Stimulated activated CD4-positive, alpha-beta T cell treated with anti-CD3 and anti-CD28 coated beads, Interleukin-4, amount 100 ng/mL, for 4 hours (primary cell): Measurements from ENCODE around the gene ARHGAP8.
"Not testable (repeated sequence)": the region's sequence is repeated elsewhere in the genome, so short reads cannot be mapped to it uniquely, and the experiment has no call there.

Source experiments
- DNase-seq, 2 experiments: peaks; one replicate each; pipeline ENCODE4 v3.0.0-alpha.2; 2020

The ARHGAP8 gene

GRCh38 chr22:44776605-44777363 lies 24.4 kb downstream of the ARHGAP8 start:
- no peak for DNase-seq

GRCh38 chr22:44777364-44777755 lies 25.0 kb downstream of the ARHGAP8 start:
- no peak for DNase-seq

DNA sequence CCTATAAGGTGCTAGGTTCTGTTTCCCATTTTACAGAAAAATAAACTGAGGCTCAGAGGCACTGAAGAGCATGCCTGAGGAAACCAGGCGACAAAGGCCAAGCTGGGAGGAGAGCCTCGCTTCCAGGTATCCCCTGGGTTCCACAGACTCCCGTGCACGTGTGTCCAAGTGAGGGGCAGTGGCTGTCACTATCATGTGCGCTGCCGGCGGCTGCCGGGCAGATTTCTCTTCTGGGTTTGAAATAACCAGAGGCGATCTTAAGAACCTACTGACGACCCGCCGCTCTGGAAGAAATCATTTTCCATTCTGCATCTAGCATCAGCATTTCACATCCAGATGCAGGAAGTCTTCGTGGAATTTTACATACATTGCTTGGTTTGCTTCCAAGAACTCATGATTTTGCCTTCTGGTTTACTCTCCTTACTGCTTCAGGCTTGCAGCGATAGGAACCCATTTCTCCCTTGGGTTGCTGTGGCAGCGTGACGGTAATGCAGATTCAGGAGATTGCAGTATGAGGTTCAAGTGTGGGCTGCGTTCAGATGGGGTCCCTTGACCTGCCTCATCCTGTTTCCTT lies 28.6 kb downstream of the ARHGAP8 start:
- no peak for DNase-seq

GRCh38 chr22:44782363-44782963 lies 30.1 kb downstream of the ARHGAP8 start:
- DNase-seq: no peak

DNA sequence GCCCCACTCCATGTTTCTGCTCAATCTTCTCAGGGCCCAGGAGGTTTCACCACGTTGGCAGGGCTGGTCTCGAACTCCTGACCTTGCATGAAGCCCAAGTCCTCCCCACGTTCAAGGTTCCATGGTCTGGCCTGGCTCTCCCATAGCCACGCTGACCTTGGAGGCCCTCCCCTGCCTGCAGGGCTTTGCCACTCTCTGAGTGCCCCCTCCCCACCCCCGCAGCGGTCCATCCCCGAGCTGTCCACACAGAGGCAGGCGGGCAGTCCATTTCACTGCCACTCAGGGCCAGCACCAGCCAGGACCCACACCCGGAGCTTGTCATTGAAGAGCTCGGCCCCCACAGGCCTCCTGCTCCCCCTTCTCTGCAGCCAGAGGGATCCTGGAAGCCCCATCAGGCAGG lies 30.7 kb downstream of the ARHGAP8 start:
- no peak for DNase-seq

DNA sequence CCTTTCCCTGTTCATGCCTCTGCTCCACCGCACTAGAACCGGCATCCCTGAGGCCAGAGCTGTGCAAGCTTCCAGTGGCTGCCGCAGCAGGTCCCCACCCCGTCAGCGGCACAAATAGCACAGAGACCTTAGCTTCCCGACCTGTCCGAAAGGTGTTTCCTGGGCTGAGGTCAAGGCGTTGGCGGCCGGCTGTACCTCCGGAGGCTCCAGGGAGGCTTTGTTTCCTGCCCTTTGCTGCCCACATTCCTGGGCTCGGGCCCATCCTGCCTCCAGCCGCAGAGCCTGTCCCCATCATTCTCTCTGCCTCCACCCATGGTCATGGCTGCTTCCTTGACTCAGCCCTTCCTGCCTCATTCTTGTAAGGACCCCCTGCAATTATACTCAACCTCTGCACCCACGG lies 31.2 kb downstream of the ARHGAP8 start:
- DNase-seq: no peak

DNA sequence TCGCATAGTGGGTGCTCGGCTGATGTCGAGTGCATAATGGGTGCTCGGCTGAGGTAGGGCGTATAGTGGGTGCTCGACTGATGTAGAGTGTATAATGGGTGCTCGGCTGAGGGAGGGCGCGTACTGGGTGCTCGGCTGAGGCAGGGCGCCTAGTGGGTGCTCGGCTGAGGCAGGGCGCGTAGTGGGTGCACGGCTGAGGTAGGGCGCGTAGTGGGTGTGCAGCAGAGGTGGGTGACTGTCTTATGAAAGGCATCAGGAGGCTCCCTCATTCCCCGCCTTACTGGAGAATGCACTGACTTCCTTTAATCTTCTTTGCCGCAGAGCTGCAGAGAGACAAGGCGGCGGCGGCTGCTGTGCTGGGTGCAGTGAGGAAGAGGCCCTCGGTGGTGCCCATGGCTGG lies 33.8 kb downstream of the ARHGAP8 start:
- DNase-seq: no peak

- DNase-seq: no peak
Measured at GRCh38 chr22:44786610-44787009, 34.2 kb downstream of the ARHGAP8 start.

- no peak for DNase-seq
Measured at GRCh38 chr22:44787832-44788231, 35.5 kb downstream of the ARHGAP8 start.

DNA sequence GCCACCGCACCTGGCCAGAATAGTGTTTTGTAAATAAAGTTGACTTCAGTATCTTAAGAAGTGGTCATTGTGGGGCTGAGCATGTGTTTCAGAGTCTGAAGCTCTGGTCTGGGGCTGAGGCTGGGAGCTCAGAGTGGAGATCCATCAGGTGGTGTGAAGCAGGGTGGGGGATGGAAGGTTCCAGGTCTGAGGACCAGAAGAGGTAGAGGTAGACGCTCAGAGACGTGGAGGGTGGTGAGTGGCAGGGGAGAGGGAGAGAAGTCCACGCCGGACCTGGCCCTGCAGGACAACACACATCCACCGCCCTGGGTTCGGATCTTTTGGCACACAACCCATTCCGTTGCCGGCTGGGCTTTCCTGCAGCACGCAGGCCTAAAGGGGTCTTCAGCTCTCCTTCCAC lies 40.7 kb downstream of the ARHGAP8 start:
- DNase-seq: no peak

DNA sequence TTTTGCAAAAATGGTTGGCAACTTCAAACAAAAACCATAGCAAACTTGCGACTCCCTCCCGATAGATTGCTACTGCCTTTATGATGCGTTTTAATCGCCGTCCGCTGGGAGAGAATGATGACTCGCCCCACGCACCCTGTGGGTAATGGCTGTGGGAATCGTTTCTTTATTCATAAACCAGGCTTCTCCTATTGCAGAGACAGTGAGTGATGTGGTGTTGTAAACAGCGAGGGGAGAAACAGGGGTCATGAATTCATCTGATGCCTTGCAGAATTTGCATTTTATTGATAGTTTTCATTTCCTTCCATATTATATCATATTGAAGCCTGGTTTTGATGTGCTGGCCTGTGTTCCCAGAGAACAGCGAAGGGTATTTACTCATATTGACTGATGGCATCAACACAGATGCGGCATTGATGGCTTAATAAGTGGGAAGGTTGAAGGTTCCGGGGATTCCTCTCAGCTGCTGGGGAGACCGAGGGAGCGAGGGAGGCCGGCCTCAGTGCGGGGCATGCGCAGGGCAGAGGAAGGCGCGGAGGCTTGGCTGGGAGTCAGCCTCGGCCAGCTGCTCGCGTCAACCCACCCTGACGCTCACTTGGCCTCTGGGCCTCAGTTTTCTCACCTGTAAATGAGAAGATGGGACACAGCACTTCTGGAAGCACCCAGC lies 41.3 kb downstream of the ARHGAP8 start:
- no peak for DNase-seq

- no peak for DNase-seq
Measured at GRCh38 chr22:44795701-44796630, 43.6 kb downstream of the ARHGAP8 start.

- DNase-seq: no peak
Measured at GRCh38 chr22:44797181-44797725, 44.9 kb downstream of the ARHGAP8 start.

- DNase-seq: no peak
Measured at GRCh38 chr22:44799077-44799945, 46.9 kb downstream of the ARHGAP8 start.

GRCh38 chr22:44799946-44800634 lies 47.7 kb downstream of the ARHGAP8 start:
- DNase-seq: not testable (repeated sequence)

- no peak for DNase-seq
Measured at GRCh38 chr22:44801476-44801875, 49.1 kb downstream of the ARHGAP8 start.

DNA sequence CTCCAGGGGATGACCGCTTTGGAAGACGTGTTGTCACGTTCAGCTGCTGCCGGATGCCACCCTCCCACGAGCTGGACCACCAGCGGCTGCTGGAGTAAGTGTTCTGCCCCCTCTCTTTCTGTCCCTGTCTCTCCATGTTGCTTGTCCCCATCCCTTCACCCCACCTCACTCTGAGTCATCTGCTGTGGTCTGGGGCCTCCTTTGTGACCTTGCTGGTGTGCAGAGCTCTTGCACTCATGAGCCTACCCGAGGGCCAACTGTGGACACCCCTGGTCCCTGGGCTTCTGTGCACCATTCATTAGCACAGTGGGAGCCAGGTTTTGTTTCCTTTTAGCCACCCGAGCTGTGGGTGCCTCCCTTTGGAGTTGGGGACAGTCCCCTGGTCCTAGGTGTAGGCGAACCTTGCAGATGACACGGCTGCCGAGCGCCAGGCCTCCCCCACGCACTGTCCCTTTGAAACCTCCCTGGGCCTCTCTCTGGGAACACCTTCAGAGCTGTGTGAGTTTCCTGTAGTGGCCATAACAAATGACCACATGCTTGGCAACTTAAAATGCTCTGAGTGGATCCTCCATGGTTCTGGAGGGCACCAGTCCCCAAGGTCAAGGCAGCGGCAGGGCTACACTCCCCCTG lies 49.8 kb downstream of the ARHGAP8 start:
- DNase-seq: no peak

DNA sequence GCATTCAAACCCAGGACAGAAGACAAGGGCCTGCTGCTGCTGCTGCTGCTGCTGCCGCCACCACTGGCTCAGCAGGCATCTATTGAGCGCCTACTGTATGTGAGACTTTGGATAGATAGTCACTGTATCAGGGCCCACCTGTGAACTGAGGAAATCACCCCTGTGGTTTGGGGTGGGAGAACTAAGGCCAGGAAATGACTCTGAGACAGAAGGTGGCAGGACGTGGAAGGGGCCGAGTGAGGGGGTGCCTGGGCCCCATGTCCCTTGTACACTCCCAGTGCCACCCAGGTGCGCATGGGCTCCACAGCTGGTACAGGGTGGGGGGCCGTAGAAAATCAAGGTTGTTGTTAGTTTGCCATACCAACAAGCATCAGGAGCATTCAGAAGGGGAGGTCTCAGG lies 50.6 kb downstream of the ARHGAP8 start:
- no peak for DNase-seq

DNA sequence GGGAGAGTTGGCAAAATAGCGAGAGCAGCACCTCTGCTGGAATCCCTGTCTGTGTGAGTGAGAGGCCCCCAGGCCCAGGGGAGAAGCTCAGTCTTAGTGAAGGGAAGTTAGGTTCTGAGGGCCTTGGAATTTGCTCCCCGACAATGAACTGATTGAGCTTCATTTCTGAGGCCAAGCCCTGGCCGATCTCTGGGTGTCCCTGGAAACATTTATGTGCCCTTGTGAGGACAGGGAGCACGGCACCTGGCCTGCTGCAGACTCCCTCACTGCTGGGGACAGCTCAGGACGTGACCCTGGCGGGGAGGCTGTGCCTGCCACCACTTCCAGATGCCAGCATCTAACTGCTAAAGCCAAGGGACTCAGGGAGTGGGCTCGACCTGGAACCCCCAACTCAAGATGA lies 52.0 kb downstream of the ARHGAP8 start:
- no peak for DNase-seq

GRCh38 chr22:44805711-44806110 lies 53.3 kb downstream of the ARHGAP8 start:
- no peak for DNase-seq
